SIG-M5 treated with dmso at 0.1 percent for 504 hours (cell line): Measurements from ENCODE around the gene ETV4.

Experiments used
- DNase-seq: peaks from one replicate; lab custom pipeline; 2025; ENCODE audit not compliant: unreplicated experiment; lab: John Stamatoyannopoulos, UW

Gene ETV4

DNA sequence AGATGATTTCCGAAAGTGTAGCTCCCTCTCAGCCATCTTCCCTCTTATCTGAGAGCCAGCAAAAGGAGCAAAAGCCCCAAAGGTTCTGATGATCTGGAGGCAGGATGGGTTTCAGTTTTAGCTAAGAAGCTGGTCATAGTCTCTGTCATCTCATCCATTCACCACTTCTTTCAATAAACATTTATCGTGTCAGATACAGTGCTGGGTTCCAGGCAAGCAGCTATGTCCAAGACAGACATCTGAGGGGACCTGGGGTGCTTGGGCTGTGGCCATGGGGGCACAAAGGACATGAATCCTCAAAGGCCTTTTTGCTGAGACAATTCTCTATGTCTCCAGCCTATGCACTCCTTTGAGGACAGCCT, 1.0 kb upstream of the ETV4 start:
- no peak for DNase-seq

DNA sequence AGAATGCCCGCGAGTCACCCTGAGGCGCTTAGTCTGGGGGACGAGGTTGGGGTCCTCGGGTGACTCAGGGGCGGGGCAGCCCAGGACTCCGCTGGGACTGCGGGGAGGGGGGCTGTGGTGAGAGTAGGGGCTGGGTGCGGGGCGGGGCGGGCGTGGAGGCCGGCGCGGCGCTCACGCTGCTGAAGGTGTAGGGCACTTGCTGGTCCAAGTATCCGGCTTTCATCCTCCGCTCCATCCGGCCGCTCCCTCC, 832 bp downstream of the ETV4 start:
- no peak for DNase-seq

DNA sequence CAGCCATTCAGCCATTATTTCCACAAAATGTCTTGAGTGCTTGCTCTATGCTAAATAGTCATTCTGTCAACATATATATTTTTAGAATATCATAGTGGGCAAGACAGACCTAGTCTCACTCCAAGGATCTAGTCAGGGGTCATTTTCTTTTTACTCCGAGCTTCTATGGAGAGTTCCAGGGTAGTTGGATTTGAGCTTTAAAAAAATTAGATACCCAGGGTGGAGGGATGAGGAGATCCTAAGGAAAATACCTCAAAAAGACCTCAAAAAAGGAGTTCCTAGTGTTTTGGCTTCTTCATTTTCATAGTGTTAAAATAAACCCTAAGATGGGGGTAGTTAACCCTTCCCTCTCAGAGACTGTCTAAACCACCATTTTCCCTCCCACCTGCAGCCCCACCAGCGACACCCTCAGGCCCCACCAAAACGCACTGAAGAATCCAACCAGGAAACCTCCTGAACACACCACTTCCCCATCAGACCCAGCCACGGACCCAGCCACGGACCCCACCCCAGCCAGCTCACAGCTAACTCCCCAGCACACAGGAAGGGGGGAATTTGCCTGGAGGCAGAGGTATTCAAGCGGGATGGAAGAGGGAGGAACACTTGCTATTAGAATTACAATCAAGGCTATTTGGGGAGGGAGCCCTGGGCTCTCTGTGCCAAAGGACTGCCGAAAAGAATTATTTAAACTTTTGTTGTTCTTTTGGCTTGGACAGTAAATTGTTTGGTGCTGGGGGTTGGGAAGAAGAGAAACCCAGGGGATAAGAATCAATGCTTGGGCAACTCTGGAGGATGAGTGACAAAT, 2.2 kb downstream of the ETV4 start:
- peak; percentile 43 for DNase-seq

DNA sequence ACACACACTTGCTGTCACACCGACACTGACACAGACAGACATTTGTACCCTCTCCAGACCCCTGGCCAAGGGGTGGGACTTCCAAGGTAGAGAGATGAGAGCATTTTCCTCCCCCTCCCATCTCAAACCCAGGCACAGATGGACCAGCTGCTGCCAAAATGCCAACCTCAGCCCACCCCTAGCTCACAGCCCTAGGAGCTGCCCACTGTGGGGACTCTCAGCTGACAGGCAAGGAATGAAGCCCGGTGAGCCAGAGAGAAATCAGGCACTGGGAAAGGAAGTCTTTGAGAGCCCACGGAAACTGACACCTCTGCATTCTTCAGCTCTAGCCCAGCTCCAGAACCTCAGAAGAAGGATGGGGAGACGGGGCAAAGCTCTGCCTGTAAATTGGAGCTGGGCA, 2.8 kb downstream of the ETV4 start:
- DNase-seq: no peak

DNA sequence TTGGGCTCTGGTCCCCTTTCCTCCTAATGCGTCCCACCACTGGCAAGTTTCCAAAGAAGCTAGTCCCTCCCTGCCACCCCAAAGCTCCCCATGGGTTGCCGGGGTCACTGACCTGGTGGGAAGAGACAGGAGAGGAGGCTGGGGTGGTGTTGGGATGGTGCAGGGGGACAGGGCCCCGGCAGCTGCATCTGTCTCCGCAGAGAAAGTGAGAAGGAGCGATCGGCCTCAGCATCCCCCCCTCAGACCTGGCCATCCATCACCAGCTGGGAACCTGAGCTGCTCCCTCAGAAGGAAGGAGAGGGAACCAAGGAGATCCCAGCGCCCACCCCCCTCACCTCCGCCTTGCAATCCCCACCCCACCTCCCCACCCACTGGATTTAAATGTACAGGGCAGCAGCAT, 3.3 kb downstream of the ETV4 start:
- no peak for DNase-seq

DNA sequence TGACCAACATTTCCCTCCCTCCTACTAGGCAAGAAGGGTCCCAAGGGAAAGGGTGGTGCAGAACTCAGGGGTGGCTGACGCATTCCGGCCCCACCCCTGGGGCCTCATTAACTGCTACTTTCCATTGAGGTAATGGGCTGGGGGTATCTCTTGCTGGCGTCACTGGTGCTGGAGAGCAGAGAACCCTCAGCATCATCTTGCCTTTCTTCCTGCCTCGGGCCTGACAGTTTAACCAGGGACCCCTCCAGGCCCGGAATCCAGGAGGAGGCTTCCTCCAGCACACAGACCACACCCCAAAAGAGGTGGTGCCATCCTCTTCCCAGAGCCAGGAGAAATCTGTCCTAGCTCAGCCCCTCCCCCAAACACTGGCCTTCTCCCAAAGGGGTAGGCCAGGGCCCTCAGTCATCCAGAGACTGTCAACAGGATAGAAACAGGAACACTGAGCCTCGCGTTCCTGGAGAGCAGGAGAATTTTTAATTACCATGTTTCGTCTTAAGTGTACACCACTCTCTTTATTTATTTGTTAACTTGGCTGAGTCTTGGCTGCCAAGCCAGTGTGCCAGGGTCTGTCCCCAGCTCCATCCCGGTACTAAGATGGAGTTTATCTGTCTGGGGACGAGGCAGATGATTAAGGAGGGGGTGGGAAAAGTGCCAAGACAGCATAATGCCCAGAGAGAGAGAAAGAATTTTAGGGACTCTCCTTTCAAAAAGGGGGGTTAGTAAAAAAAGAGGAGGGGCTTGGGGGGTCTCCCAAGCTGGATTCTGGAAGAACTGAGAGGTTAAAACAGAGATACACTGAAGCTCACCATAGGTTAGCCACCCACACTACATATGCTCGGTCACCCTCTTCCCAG, 5.1 kb downstream of the ETV4 start:
- DNase-seq: no peak

DNA sequence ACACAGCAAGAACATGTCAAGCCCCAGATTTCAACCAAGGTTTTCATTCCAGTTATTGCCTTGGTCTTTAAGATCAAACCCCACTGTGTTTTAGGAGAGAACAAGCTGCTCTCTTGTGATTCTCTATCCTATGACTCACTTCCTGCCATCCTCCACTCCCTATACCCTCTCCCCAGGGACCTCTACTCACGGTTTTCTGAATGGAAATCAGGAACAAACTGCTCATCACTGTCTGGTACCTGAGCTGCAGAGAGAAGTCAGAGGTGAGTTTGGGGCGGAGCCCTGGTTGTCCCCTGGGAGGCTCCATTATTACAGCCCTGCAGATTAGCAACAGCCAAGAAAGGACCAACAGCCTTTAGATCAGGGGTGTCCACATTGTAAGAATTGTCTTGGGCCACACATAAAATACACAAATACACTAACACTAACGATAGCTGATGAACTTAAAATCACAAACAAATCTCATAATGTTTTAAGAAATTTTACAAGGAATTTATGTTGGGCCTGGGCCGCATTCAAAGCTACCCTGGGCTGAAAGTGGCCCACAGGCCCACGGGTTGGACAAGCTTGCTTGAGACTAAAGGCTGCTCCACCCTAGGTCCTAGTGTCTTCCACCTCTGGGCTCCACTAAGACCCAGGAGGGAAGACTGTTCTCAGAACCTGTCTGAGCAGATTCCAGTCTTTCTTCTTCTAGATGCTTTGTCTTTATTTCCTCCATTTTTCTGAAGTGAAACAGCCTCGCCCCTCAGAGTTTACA, 9.7 kb downstream of the ETV4 start:
- DNase-seq: no peak

DNA sequence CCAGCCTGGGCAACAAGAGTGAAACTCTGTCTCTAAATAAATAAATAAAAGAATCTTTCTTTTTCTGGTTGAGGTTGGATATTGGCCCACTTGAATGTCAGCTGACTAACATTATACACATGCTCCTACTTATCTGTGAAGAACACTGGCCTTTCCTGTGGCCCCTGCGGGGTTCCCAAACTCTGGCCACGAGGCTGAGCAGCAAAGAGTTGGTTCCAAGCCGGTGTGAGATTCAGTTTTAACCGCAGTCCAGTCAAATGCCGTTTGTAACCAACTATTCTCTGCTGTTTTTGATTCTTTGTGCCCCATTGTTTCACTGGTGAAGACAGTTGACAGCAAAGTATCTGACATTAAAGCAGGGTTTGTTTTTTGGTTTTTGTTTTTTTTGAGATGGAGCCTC, 11.2 kb downstream of the ETV4 start:
- no peak for DNase-seq

DNA sequence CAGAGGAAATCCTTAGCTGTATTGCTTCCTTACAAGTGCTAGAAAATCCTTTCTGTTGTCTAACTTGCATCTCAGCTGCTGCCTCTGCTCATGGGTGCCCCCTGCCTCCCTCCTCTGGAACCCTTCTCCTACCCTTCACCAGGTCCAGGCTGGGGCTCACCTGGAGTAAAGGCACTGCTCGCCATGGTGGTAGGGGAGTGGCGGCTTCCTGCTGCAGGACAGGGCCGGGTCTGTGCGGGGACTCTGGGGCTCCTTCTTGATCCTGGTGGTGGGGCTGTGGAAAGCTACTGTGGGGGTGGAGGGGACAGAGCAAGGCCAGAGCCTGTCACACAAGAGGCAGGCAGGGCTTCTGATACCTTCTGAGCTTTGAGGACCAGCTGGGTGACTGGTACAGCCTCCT, 12.4 kb downstream of the ETV4 start:
- DNase-seq: no peak

DNA sequence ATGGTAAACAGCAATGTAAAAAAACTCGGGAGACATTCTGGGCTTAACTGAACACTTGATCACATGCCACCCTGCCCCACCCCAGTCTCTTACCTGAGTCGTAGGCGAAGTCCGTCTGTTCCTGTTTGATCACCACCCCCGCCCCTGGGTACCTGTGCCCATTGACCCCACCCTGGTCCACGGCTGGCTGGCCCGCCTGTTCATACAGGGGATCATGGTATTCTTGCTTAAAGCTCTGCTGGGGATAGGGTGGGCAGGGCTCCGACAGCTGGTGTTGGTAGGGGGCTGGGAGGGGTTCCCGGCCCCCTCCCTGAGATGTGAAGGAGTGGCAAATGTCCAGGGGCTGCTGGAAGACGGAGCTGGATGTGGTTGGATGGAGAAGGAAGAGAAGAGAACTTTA, 13.6 kb downstream of the ETV4 start:
- no peak for DNase-seq

DNA sequence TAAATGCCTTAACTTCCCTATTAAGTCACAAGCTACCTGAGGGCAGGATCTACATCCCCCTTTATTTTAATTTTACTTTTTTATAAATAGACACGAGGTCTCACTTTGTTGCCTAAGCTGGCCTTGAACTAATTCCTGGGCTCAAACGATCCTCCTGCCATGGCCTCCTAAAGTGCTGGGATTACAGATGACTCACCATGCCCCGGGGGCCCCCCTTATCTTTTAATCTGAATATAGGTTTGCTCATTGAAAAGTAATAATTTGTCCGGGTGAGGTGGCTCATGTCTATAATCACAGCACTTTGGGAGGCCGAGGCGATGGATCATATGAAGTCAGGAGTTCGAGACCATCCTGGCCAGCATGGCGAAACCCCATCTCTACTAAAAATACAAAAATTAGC, 14.2 kb downstream of the ETV4 start:
- DNase-seq: no peak

DNA sequence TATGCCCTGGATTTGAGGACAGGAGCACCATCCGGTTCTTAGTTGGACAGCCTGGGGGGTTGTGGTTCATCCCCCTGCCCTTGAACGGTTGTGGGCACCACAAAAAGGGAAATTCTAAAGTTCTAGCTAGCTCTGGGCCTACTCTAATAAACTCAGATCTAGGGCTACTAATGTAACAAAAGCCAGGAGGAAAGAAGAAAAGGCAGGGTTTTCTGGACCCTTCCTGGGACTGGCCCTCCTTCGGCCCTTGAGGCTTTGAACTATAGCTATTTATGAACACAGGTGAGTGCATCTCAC, 15.1 kb downstream of the ETV4 start:
- no peak for DNase-seq

DNA sequence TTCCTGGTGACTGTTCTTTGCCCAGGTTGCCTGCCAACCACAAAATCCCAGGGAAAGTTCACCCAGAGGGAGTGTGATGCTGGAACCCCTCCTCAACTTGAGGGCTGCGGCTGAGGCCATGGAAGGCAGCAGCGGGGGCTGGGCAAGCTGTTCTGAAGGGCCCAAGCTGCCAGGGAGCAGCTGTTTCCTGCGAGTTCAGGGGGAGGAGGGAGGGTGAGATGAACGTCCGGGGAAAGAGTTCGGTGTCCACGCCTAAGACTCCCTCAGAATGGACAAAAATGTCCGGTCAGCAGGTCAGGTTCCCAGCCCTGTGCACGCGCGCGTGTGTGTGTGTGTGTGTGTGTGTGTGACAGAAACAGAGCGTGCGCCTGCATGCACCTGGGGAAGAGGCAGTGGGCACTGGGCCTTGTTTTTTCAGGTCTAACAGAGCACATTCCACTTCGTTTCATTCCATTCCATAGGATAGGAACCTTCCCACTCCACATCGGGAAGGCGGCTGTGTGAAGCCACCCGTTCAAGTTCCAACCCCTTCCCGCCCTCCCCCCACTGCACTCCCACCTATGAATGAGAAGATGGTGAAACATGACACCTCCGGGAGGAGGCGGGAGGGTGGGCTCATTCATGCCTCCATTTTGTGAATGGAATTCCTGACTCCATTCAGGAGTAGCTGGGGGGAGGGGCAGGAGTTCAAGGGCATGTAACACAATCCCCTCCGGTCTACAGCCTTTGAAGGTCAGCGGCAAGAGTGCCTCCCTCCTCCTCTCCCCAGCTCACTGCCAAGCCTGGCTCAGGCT, 15.7 kb downstream of the ETV4 start:
- no peak for DNase-seq

DNA sequence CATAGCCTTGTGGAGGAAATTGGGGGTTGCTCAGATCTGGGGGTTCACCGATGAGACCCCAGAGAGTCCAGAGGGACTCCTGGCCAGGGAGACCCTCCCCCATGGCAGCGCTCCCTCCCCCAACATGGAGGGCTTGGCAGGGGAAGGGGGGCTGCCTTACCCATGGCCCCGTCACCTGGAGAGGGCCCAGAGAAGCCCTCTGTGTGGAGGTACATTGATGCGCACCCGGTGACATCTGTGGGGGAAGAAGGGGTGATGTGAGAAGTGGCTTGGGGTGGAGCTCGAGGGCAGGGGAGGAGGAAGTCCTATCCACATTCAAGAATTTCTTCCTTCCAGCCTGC, 16.2 kb downstream of the ETV4 start:
- DNase-seq: no peak

DNA sequence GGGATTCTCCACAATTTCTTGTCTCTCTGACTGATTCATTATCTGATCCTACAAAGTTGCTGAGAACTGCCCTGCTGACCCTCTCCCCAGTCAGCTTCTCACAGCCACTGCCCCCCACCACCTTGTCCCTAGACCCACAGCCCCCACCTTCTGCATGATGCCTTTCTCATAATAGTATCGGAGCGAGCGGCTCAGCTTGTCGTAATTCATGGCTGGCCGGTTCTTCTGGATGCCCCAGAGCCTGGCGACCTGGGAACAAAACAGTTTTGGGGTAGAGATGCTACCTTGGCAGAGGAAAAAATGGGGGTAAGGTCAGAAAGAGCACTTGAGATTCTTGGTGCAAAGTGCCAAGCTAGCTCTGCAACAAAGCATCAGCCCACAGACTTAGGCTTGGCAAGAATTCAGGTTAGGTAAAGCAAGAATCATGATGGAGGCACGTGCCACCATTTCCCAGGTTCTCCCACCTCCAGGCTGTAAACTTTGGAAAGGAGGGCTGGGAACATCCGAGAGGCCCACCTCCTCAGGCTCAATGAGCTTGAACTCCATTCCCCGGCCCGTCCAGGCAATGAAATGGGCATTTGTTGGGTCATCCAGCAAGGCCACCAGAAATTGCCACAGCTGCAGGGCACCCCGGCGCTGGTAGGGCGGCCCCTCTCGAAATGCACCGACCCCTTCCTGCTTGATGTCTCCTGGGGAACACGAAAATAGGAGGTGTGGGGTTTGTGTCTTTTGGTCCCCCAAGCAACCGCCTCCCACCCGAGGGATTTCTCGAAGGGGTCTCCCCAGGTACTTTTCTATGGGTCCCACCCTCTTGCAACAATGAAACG, 16.9 kb downstream of the ETV4 start:
- DNase-seq: no peak

DNA sequence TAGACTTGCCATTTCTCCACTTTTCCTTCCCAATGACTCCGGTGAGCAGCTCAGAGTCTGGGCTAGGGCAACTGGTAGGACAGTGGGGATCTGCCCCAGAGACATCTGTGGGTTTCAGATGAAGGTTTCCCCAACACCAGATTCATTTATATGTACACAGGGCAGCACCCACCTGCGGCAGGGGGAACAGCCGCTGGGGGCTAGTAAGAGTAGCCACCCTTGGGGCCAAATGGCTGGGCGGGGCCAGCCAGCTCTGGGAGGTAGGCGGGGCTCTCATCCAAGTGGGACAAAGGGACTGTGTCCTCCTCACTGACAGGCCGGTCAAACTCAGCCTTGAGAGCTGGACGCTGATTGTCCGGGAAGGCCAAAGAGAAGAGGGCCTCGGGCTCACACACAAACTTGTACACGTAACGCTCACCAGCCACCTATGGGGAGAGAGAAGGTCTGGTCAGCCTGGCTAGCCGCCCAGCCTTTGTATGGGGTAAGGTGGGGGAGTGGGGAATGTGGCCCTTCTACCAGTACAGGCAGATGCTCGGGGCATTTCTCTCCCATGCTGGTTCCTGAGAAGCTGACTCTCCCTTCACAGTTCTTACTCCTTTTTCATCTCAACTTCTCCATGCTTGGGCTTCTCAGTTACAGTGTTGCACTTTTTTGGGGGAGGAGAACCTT, 17.7 kb downstream of the ETV4 start:
- DNase-seq: no peak

DNA sequence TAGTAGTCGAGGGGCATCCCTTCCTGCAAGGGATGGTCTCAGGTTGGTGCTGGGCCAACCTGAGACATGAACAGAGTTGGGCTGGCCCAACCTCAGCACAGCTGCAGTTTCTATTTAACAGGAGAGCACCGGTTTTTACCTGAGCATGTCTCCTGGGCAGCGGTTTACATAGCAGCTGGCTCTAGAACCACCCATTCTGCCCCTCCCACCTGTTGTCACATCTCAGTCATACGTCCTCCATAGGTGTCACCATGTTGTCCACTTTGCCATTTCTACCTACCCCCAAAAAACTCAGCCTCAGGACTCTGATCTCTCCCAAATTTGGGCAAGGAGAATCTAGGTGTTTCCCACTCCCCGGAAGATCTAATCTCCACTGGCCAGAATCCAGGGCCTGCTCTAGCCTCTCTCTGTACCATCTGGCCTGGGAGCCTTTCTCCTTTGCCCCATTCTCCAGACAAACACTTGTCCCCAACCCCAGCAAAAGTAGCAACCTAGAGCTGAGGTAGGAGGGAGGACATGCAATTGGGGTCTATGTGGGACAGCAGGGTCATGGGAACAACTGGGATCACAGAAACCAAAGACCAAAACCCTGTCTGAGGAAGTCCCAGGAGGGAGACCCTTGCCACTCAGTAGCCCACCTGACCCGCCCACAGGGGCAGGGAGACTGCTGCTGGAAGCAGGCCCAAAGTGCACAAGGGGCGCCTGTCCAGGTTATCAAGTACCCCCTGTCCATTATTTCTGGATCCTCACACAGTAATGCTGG, 19.1 kb downstream of the ETV4 start:
- DNase-seq: no peak

DNA sequence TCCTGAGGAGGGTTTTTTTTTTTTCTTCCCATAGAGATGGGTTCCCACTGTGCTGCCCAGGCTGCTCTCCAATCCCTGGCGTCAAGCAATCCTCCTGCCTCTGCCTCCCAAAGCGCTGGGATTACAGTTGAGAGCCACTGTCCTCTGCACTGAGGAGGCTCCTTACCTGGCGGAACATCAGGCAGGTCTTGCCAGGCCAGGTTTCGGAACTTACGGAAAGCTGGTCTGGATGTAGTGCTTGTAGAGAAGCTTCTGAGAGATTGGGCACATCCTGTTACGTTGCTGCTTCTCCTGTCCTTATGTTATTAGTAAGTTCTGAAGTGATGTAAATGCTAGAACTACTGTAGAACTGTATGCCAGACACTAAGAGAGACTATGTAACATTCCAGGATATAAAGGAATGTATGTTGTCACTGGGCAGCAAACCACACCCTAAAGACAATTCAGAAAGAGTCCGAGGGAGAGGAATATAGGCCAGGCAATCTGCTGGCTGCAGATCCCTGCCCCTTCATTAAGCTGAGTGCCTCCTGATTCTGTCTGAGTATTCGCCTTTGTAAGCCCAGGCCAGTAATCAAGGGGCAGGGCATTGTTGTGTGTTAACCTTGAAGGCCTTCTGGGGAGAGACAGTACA, 21.1 kb downstream of the ETV4 start:
- no peak for DNase-seq

DNA sequence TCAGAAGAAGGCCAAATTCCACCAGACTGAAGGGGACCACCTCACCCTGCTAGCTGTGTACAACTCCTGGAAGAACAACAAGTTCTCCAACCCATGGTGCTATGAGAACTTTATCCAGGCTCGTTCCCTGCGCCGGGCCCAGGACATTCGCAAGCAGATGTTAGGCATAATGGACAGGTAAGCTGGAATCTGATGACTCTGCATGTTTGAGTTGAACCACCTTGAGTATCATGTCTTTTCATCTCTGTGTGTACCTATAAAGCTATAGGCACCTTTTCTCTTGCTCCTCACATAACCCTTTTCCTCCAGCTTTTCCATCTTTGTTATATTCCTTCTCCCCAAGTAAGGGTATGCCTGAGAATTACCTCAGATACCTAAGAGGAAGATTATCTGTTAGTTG, 24.8 kb downstream of the ETV4 start:
- DNase-seq: no peak
